ENCODE measurements around the gene ANO6. TPM values are rescaled to one million over a fixed set of nuclear protein-coding genes. Genes with fewer than 3 reads are reported as not detected.

The ANO6 gene
- total RNA-seq, 1 donor from 2014 or later: 69.9 TPM

DNA sequence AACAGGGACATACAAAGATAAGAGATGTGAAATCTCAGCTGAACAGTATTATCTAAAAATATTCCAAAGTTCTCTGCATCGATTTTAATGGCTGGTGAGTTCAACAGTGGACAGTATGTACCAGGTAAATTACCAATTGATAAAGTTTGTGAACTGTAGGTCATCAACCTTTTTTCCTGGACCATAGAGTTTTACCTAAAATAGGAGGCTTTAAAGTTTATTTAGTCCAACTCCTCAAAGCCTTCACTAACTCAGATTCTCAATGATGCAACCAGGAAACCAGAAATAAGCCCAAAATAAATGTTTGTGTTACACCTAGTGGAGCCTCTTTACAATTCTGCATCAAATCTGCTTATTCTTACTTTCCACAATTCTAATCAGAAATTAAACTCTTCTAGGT lies 205.8 kb downstream of the ANO6 start:
- Histone ChIP-seq H3K27me3 (ENCODE audit: control insufficient read depth, insufficient read depth, low read length) (no peaks in the 10 kb centered on the region), H3K36me3 (ENCODE audit: control insufficient read depth, insufficient read depth, low read length) (no peaks in the 10 kb centered on the region), H3K4me3 (ENCODE audit: low read depth, low read length) (no peak overlapping the region)
- DNase-seq (ENCODE audit: low read depth): no peak
- TF ChIP-seq, protein P1, sequence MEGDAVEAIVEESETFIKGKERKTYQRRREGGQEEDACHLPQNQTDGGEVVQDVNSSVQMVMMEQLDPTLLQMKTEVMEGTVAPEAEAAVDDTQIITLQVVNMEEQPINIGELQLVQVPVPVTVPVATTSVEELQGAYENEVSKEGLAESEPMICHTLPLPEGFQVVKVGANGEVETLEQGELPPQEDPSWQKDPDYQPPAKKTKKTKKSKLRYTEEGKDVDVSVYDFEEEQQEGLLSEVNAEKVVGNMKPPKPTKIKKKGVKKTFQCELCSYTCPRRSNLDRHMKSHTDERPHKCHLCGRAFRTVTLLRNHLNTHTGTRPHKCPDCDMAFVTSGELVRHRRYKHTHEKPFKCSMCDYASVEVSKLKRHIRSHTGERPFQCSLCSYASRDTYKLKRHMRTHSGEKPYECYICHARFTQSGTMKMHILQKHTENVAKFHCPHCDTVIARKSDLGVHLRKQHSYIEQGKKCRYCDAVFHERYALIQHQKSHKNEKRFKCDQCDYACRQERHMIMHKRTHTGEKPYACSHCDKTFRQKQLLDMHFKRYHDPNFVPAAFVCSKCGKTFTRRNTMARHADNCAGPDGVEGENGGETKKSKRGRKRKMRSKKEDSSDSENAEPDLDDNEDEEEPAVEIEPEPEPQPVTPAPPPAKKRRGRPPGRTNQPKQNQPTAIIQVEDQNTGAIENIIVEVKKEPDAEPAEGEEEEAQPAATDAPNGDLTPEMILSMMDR (IDR thresholded peaks at IDR 0.05; ENCODE audit: insufficient read depth, low read length, poor library complexity, severe bottlenecking): no peak

DNA sequence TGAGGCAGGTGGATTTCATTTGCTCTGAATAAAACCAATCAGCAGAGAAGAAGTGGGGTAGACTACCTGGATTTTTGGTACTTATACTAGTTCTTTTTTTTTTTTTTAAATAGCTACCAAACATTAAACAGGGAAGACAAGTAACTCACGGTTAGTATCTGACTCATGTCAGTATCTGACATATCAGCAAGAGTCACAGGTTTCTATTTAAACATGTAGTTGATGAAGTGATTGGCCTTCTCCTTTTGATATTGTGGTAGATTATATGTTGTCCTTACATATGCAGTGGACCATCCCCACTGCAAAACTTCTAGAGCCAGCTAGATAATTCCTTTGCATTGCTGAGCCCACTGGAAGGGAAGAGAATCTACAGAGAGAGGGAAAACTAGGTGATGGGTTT lies 208.0 kb downstream of the ANO6 start:
- Histone ChIP-seq H3K27me3 (ENCODE audit: control insufficient read depth, insufficient read depth, low read length) (no peaks in the 10 kb centered on the region), H3K36me3 (ENCODE audit: control insufficient read depth, insufficient read depth, low read length) (no peaks in the 10 kb centered on the region), H3K4me3 (ENCODE audit: low read depth, low read length) (no peak overlapping the region)
- TF ChIP-seq, protein P1 (IDR thresholded peaks at IDR 0.05; ENCODE audit: insufficient read depth, low read length, poor library complexity, severe bottlenecking): no peak
- no peak for DNase-seq (ENCODE audit: low read depth)

DNA sequence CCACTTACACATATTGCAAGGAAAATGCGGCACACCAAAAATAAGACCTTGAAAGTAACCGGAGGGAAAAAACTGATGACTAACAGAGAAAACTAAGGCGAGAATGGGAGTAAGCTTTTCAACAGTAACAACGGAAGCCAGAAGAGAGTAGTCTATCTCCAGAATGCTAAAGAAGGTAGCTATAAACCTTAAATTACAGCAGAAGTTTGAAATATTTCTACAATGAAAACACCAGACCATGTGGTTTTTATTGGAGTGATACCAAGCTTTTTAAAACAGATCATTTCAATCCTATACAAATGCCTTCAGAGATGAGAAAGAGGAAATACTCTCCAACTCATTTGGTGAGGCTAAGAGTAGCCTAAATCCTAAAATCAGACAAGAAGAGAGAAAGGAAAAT lies 209.5 kb downstream of the ANO6 start:
- TF ChIP-seq, protein P1 (IDR thresholded peaks at IDR 0.05; ENCODE audit: insufficient read depth, low read length, poor library complexity, severe bottlenecking): no peak
- Histone ChIP-seq H3K36me3 (ENCODE audit: control insufficient read depth, insufficient read depth, low read length) (no peaks in the 10 kb centered on the region), H3K27me3 (ENCODE audit: control insufficient read depth, insufficient read depth, low read length) (no peaks in the 10 kb centered on the region), H3K4me3 (ENCODE audit: low read depth, low read length) (no peak overlapping the region)
- DNase-seq (ENCODE audit: low read depth): no peak

DNA sequence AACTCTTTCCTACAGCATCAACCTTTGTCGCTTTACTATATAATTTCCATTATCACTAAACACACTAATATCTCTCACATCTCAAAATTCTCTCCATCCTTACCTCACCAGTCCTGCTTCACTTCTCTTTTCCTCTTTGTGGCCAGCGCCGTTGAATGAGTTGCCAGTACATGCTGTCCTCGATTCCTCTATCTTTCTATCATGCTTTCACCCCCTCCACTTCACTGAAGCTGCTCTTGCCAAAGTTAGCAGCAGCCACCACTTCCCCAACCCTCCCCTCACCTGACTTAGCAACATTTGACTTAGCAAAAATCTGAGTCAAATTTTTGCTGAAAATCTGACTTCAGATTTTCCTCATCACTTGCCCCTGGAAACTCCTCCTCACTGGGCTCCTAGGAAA lies 210.4 kb downstream of the ANO6 start:
- no peak overlapping the region for H3K4me3 ChIP-seq (ENCODE audit: low read depth, low read length)
- H3K27me3 ChIP-seq (ENCODE audit: control insufficient read depth, insufficient read depth, low read length): no peaks in the 10 kb centered on the region
- no peak for DNase-seq (ENCODE audit: low read depth)
- TF ChIP-seq, protein P1 (IDR thresholded peaks at IDR 0.05; ENCODE audit: insufficient read depth, low read length, poor library complexity, severe bottlenecking): no peak
- no peaks in the 10 kb centered on the region for H3K36me3 ChIP-seq (ENCODE audit: control insufficient read depth, insufficient read depth, low read length)

DNA sequence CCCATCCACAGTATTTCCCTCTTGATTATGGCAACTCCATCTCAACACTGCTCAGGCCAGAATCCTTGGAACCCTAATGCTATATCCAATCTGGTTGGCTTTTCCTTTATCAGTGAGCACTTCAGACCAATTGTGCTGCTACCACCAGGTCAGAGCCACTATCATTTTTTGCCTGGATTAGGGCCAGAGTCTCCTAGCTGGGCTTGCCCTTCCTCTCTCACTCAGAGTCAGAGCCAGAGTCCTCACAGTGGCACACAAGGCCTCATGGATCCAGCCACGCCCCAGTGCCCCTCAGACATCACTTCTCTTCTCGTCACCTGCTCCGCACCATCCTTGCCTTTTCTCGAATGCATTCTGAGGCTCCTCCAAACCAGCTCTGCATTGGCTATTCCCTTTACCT lies 211.1 kb downstream of the ANO6 start:
- TF ChIP-seq, protein P1 (IDR thresholded peaks at IDR 0.05; ENCODE audit: insufficient read depth, low read length, poor library complexity, severe bottlenecking): no peak
- H3K27me3 ChIP-seq (ENCODE audit: control insufficient read depth, insufficient read depth, low read length): no peaks in the 10 kb centered on the region
- no peak for DNase-seq (ENCODE audit: low read depth)
- H3K36me3 ChIP-seq (ENCODE audit: control insufficient read depth, insufficient read depth, low read length): no peaks in the 10 kb centered on the region
- H3K4me3 ChIP-seq (ENCODE audit: low read depth, low read length): no peak overlapping the region

DNA sequence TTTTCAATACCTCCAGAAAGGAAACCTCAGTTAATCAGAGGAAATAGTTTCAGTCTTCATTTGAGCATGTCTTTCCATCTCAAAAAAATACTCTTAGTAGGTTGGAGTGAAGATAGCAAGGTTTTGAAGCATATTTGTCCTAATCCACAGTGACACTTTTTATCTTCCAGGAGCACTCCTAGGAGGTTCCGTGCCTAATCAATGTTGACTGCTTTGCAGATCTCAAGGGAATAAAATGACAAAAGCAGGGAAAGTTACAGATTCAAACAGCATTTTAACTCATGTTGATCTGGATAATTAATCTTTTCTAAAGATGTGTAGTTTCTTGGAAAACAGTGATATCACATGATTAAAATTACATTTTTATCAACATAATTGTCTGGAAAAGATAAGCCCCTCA lies 213.9 kb downstream of the ANO6 start:
- no peak for DNase-seq (ENCODE audit: low read depth)
- H3K4me3 ChIP-seq (ENCODE audit: low read depth, low read length): no peak overlapping the region
- TF ChIP-seq, protein P1 (IDR thresholded peaks at IDR 0.05; ENCODE audit: insufficient read depth, low read length, poor library complexity, severe bottlenecking): no peak
- no peaks in the 10 kb centered on the region for H3K36me3 ChIP-seq (ENCODE audit: control insufficient read depth, insufficient read depth, low read length)
- H3K27me3 ChIP-seq (ENCODE audit: control insufficient read depth, insufficient read depth, low read length): no peaks in the 10 kb centered on the region
